ENCODE measurements around the gene NOTCH1.

DNA sequence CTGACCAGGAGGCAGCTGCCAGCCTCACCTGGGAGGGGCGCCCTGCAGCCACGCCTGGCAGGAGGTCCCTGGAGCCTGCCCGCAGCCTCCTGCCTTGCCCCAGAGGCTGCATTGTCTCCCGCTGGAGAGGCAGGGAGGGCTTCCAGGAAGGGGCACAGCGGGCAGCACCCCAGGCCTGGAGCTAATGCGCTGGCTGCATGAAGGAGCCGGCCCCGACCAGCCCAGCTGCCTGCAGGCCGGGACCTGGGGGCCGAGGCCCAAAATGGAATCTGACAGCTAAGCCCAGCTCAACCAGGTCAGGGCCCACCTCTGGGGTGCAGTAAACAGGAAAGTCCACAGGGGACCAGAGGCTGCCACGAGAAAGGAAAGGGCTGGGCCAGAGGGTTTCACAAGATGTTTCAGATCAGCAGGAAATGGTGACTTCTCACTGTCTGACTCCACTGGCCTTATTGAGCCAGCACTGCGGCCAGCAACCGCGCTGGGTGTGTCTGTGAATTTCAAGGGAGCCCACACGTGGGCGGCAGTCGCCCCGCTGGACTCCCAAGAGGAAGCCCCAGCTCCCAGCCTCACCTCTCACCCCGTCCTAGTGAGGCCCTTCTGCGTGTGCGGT is 18.6 kb upstream of the NOTCH1 start:
- TF ChIP-seq POLR2AphosphoS5 (IDR thresholded peaks at IDR 0.05) (peak in 1 of 3 donors; percentile 31), POLR2A (IDR thresholded peaks at IDR 0.05) (no peak), EP300 (IDR thresholded peaks at IDR 0.05) (no peak)
- TF ChIP-seq, protein P1, sequence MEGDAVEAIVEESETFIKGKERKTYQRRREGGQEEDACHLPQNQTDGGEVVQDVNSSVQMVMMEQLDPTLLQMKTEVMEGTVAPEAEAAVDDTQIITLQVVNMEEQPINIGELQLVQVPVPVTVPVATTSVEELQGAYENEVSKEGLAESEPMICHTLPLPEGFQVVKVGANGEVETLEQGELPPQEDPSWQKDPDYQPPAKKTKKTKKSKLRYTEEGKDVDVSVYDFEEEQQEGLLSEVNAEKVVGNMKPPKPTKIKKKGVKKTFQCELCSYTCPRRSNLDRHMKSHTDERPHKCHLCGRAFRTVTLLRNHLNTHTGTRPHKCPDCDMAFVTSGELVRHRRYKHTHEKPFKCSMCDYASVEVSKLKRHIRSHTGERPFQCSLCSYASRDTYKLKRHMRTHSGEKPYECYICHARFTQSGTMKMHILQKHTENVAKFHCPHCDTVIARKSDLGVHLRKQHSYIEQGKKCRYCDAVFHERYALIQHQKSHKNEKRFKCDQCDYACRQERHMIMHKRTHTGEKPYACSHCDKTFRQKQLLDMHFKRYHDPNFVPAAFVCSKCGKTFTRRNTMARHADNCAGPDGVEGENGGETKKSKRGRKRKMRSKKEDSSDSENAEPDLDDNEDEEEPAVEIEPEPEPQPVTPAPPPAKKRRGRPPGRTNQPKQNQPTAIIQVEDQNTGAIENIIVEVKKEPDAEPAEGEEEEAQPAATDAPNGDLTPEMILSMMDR (IDR thresholded peaks at IDR 0.05): peak in 1 of 7 experiments; percentile 23
